Adrenal gland (tissue), 12 donors: ENCODE measurements around the gene ADIPOQ. TPM values are rescaled to one million over a fixed set of nuclear protein-coding genes. Genes with fewer than 3 reads are reported as not detected.
A peak's percentile ranks its signal among the peaks of the same experiment; 100 is the strongest.

Experiments
- DNase-seq, 7 donors: peaks; one replicate each; pipeline ENCODE4 v3.0.0-alpha.2; 2019 to 2020
- H3K27ac ChIP-seq, 5 donors: fragments of 200-600 bp; sonication (generic) in 4 of 5; 1 replicate in 3 of 5; 2 replicates in 2 of 5; pipeline versions ENCODE4 v1.5.1 to v1.8.0; 2016 to 2020; ENCODE audit warnings: mild to moderate bottlenecking in 1 of 5
- H3K27me3 ChIP-seq: fragments of 200-600 bp; 2 replicates; pipeline ENCODE4 v1.8.0; 2021
- H3K36me3 ChIP-seq, 2 donors: fragments of 200-600 bp; replicated peaks in 1 of 2; 1 replicate in 1 of 2; 2 replicates in 1 of 2; pipeline versions ENCODE4 v1.5.1 to v1.8.0; 2018 to 2022
- H3K4me1 ChIP-seq, 2 donors: fragments of 200-600 bp; replicated peaks in 1 of 2; 1 replicate in 1 of 2; 2 replicates in 1 of 2; pipeline versions ENCODE4 v1.5.1 to v1.8.0; 2018 to 2021
- H3K4me3 ChIP-seq, 4 donors: fragments of 200-600 bp; sonication (generic) in 3 of 4; one replicate each; pipeline ENCODE4 v1.5.1; 2016 to 2018
- H3K9me3 ChIP-seq, 3 donors: fragments of 200-600 bp; sonication (generic) in 1 of 3; replicated peaks in 1 of 3; 1 replicate in 2 of 3; 2 replicates in 1 of 3; pipeline versions ENCODE4 v1.5.1 to v1.8.0; 2016 to 2021
- CTCF ChIP-seq, 6 experiments: fragments of 450-650 bp in 4 of 6; fragments of 200-600 bp in 2 of 6; sonication (generic) in 1 of 6; IDR thresholded peaks; 1 replicate in 5 of 6; 2 replicates in 1 of 6; pipeline versions ENCODE4 v1.5.1 to v1.8.0; 2016 to 2021; ENCODE audit warnings: antibody characterized with exemption in 6 of 6, mild to moderate bottlenecking in 2 of 6, moderate library complexity in 1 of 6
- POLR2A ChIP-seq, 2 donors: fragments of 450-650 bp; IDR thresholded peaks; one replicate each; pipeline ENCODE4 v1.6.1; 2017; ENCODE audit warnings: antibody characterized with exemption in 2 of 2, mild to moderate bottlenecking in 2 of 2, moderate library complexity in 1 of 2
- WGBS, 4 donors: extraction: QIAGEN DNeasy Blood & Tissue Kit in 2 of 4; methylation state at CpG; one replicate each; pipeline versions ENCODE4 v1.1.5 to v1.1.7; 2013 to 2017; 5-methylcytosine and 5-hydroxymethylcytosine counted together
- intact Hi-C, 2 donors: fragments of 100-400 bp; cut with DNase I; formaldehyde crosslinking; loops; one replicate each; pipeline versions ENCODE4 v1.14.1 to v1.15.0; 2022 to 2023
- polyA plus RNA-seq, 3 donors: library from polyadenylated mRNA; stranded (reverse); fragments of 200-250 nt in 2 of 3; fragments of 350-450 nt in 1 of 3; fragmentation: Illumina TruSeq in 1 of 3; extraction: RNeasy Lipid Tissue Mini Kit (QIAGEN cat#74804) in 1 of 3; gene quantifications; one replicate each; pipeline ENCODE4 v1.2.3, GENCODE V29; 2013 to 2014
- total RNA-seq, 9 donors: library from RNA; depleted of rRNA in 4 of 9; stranded (reverse); fragments of >200 nt in 4 of 9; fragments of 120-200 nt in 1 of 9; fragmentation: NEBNext Ultra II Directional in 1 of 9; extraction: Animal tissue kit (Norgen Biotek cat#: 25700) in 1 of 9; gene quantifications; one replicate each; pipeline versions ENCODE4 v1.1.0 to v1.2.4, GENCODE V29; 2013 to 2023
- donor health status: healthy with polysubstance abuse.
- donor health status: Bipolar disorder and iron deficiency.
- donor health status: DM: yes; HTN: yes; CAD: no.
- donor health status: DM: no; HTN: no; CAD: no.
- donor health status: DM: no; HTN: no; CAD: no.
- donor health status: DM: yes; HTN: yes; CAD: no.

The ADIPOQ gene
- total and polyA plus RNA-seq, 12 donors, result 0.18 to 18.0 (median 1.3) TPM; not detected in 1

GRCh38 chr3:186825294-186825821 is 17.2 kb upstream of the ADIPOQ start:
- Histone ChIP-seq H3K9me3 (no peaks in the 10 kb centered on the region), H3K4me3 (no peak overlapping the region), H3K4me1 (peaks cover 0 to 5% of the 10 kb centered on the region in 2 donors), H3K27me3 (peaks cover 23% of the 10 kb centered on the region), H3K36me3 (no peaks in the 10 kb centered on the region), H3K27ac (no peak overlapping the region)
- peak in 2 of 7 donors; percentile 3 to 22 for DNase-seq
- 20 to 28% (median 21%) methylated on average over 8 to 23 of the region's 23 CpGs for WGBS, 4 donors
- TF ChIP-seq POLR2A (IDR thresholded peaks at IDR 0.05), result no peak
- no peak for TF ChIP-seq CTCF (IDR thresholded peaks at IDR 0.05)
- intact Hi-C loops, result loop anchor here in 1 of 2 donors (10.0 kb wide), 1 partner anchor 211 kb away; the partner anchor contains the start of gene AHSG

DNA sequence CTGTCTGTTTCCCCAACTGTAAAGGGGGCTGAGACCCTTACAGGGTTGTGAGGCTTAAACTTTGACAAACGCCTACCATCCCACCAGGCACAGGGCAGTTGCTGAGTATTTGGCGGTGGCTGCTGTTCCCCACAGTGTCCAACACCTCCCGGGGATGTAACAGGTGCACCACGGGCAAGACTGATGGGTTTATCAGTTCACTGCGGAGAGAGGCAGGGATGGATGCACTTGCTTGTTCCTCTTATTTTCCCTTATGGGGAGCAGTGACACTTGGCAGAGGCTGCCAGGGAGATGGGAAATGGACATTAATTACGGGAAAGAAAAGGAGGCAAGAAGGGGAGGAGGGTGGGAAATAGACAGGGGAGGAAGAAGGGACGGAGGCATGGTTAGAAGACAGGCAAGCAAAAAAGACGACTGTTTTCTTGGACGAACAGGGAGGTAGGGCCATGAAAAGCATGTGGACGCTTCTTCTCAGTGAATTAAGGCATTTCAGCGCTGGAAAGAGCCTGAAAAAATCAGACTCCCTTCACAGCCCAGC is 16.6 kb upstream of the ADIPOQ start:
- Histone ChIP-seq H3K4me3 (no peak overlapping the region), H3K4me1 (peaks cover 0 to 5% of the 10 kb centered on the region in 2 donors), H3K27ac (no peak overlapping the region), H3K36me3 (no peaks in the 10 kb centered on the region), H3K9me3 (no peaks in the 10 kb centered on the region), H3K27me3 (peaks cover 28% of the 10 kb centered on the region)
- WGBS, 4 donors, result 44 to 51% (median 48%) methylated on average over 10 to 11 of the region's 11 CpGs
- intact Hi-C loops, result loop anchor here in 1 of 2 donors (10.0 kb wide), 1 partner anchor 211 kb away; the partner anchor contains the start of gene AHSG
- TF ChIP-seq POLR2A (IDR thresholded peaks at IDR 0.05), result no peak
- TF ChIP-seq CTCF (IDR thresholded peaks at IDR 0.05), result no peak
- DNase-seq, result no peak

DNA sequence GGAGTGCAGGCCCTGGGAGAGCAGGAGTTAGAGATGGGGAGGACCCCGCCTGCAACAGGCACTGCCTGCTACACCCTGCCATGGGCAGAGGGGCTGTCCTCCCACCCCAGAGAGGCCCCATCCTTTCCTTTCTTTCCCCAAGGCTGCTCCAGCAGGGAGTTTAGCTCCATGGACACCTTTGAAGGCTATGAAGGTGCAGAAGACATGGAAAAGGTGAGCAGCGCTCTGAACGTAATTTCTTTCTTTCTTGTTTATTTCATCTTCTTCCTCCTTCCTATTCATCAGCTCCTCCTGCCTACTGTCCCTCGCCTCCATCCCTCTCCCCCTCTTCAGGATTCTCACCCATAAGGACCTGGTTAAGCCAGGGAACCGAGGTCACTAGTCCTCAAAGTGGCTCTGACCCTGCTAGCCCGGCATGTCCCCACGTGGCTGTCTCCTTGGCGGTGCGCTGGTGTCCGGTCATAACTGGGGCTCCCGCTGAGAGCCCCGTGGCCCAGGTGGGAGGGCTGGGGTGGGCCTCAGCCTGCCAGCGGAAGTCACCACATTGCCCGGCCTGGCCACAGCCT is 16.0 kb upstream of the ADIPOQ start:
- DNase-seq, result no peak

More for the DNA sequence above, 16.0 kb upstream of the ADIPOQ start:
- intact Hi-C loops, result loop anchor here in 1 of 2 donors (10.0 kb wide), 1 partner anchor 212 kb away; the partner anchor contains the start of gene AHSG
- H3K9me3 ChIP-seq, result no peaks in the 10 kb centered on the region
- no peak overlapping the region for H3K27ac ChIP-seq
- WGBS, 4 donors, result 21 to 32% (median 26%) methylated on average over 14 of the region's 14 CpGs
- no peaks in the 10 kb centered on the region for H3K36me3 ChIP-seq
- H3K4me3 ChIP-seq, result peak overlapping the region in 1 of 4 donors; percentile 70
- H3K4me1 ChIP-seq, result peaks cover 0 to 5% of the 10 kb centered on the region in 2 donors
- peaks cover 29% of the 10 kb centered on the region for H3K27me3 ChIP-seq
- TF ChIP-seq CTCF (IDR thresholded peaks at IDR 0.05) (no peak), POLR2A (IDR thresholded peaks at IDR 0.05) (no peak)
